Activated CD8-positive, alpha-beta memory T cell treated with anti-CD3 and anti-CD28 coated beads for 24 hours (primary cell): ENCODE measurements around the gene COL6A1.

Experiments used
- DNase-seq: peaks from one replicate; pipeline ENCODE4 v3.0.0-alpha.2; 2020

Gene COL6A1, protein sequence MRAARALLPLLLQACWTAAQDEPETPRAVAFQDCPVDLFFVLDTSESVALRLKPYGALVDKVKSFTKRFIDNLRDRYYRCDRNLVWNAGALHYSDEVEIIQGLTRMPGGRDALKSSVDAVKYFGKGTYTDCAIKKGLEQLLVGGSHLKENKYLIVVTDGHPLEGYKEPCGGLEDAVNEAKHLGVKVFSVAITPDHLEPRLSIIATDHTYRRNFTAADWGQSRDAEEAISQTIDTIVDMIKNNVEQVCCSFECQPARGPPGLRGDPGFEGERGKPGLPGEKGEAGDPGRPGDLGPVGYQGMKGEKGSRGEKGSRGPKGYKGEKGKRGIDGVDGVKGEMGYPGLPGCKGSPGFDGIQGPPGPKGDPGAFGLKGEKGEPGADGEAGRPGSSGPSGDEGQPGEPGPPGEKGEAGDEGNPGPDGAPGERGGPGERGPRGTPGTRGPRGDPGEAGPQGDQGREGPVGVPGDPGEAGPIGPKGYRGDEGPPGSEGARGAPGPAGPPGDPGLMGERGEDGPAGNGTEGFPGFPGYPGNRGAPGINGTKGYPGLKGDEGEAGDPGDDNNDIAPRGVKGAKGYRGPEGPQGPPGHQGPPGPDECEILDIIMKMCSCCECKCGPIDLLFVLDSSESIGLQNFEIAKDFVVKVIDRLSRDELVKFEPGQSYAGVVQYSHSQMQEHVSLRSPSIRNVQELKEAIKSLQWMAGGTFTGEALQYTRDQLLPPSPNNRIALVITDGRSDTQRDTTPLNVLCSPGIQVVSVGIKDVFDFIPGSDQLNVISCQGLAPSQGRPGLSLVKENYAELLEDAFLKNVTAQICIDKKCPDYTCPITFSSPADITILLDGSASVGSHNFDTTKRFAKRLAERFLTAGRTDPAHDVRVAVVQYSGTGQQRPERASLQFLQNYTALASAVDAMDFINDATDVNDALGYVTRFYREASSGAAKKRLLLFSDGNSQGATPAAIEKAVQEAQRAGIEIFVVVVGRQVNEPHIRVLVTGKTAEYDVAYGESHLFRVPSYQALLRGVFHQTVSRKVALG

DNA sequence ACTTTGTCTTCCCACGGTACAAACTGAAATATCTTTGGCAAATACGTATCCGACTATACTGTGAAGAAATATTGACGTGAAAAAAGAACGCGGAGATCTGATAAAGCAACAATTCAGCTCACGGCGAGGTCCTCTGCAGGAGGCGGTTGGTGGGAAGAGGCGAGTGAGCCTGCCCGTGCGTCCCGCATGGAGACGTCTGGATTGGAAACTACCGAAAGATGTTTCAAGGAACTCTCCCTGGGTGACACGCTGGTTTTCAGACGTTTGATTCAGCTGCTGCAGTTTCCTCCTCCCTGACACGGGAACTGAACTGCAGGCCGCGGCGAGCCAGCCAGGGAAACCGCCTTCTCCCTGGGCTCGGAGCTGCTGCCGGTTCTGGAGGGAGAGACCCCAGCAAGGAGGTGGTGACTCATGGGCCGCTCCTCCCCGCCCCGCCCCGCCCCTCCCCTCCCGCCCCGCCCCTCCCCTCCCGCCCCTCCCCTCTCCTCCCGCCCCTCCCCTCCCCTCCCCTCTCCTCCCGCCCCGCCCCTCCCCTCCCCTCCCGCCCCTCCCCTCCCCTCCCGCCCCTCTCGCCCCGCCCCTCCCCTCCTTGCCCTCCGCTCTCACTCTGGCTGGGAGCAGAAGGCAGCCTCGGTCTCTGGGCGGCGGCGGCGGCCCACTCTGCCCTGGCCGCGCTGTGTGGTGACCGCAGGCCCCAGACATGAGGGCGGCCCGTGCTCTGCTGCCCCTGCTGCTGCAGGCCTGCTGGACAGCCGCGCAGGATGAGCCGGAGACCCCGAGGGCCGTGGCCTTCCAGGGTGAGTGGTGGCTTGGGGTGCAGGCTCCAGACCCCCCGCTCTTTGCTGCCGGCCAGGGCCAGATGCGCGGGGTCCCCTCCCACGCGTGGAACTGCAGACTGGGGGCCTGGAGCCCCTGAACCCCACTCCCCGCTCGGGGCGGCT, at the start of gene COL6A1:
Gene COL6A1, plus strand, starts transcription at position 620 of the 941 bp plus-strand sequence. Its CDS starts 81 bp downstream, at position 701.
- peak; percentile 85 for DNase-seq

DNA sequence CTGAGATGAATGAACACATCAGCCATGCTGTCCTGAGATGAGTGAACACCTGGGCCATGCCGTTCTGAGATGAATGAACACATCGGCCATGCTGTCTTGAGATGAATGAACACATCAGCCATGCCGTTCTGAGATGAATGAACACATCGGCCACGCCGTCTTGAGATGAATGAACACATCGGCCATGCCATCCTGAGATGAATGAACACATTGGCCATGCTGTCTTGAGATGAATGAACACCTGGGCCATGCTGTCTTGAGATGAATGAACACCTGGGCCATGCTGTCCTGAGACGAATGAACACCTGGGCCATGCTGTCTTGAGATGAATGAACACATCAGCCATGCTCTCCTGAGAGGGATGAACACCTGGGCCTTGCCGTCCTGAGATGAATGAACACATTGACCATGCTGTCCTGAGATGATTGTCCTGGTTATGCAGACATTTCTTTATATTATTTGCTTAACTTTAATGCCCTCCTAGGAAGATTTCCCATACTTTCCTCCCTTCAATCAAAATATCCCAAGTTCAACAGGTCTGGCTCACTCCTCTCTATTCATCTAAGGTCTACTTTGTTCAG, 48.6 kb upstream of the COL6A1 start:
- no peak for DNase-seq

DNA sequence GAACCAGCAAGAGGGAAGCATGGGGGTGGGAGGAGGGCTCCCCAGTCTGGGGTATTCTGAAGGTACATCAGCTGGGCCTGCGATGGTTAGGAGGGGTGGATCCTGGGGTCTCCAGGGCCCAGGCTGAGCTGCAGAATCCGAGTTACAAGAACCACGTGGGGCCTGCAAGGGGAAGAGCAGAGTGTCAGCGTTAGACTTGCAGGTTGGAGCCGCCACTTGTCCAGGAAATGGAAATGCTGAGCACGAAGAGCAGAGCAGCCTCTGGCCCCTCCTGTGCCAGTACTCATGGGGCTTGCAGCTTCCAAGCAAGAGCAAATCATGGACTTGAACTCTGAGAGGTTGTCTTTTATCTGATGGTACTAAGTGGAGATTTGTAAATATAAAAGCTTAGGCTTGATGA, 47.5 kb upstream of the COL6A1 start:
- DNase-seq, result no peak

DNA sequence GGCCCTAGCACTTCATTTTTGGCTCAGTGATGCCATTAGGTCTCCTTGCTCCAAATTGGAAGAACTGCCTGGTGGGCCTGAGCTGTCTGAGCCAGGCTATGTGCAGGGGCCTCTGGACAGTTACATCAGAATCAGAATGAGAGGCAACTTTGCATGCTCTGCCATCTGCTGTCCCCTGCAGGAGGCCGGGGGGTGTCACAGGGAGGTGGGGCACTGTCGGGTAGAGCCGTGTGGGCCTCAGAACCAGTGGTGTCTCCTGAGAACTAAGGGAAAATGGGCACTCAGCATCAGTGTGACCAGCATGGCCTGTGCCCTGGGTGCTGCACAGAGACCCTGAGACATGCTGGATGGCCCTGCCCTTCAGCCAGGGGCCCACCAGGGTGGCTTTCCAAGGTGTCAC, 47.0 kb upstream of the COL6A1 start:
- no peak for DNase-seq

DNA sequence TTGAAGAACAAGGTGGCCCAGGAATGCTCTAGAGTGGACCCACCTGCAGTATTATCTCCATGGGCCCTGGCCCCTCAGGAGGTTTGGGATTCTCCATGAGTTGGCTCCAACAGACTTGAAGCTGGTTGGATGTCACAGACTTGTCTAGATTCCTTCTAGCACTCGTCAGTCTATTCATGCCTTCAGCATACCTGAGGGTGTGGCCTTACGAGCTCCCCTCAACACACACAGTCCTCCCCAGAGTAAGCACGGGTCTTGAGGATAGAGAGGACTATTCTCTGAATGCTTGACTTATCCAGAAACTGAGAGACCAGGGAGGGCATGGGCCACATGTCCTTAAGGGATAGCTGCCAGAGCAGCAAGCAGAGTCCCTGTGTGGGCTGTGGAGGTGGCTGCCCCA, 45.9 kb upstream of the COL6A1 start:
- no peak for DNase-seq

DNA sequence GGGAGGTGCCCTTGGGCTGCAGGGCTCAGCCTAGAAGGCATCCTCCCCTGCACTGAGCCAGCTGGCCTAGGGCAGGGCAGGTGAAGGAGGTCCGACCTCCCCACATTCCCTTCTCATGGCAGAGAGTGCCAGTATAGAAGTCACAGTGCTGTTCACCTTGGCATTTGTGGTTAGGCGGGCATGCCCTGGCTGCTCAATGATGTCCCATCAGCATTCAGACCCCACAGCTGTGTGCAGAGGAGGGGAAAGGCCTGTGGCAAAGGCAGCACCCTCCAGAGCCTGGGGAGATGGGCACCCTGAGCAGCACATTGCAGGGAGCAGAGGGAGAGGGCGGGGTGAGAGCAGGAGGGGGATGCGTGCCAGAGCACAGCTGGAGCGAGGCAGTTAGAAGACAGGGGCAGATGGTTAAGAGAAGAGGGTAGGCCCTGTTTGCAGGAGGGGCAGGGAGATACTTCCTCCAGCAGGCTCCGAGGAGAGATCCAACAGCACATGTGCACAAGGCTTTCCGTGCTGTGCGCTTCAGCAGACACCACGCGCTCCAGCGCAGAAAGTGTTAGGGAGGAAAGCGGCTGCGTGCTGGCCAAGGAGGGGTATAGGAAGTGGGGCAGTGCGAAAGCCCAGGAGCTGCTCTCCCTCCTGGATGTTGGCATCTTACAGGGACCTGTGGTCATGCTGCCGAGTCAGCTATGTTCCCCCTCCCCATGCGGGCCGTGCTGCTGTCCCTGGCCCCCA, 43.7 kb upstream of the COL6A1 start:
- no peak for DNase-seq

DNA sequence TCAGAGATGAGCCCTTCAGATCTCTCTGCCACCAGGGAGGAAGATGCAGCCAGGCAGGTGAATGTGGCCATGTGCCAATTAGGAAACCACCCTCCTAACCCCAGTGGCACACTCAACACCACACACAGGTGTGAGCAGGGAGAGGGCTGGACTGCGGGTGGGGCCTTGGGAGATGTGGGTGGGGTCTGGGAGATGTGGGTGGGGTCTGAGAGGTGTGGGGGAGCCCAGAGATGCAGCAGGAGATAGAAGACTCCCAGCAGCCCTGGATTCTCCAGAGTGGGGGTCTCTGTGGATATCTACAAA, 43.2 kb upstream of the COL6A1 start:
- no peak for DNase-seq

DNA sequence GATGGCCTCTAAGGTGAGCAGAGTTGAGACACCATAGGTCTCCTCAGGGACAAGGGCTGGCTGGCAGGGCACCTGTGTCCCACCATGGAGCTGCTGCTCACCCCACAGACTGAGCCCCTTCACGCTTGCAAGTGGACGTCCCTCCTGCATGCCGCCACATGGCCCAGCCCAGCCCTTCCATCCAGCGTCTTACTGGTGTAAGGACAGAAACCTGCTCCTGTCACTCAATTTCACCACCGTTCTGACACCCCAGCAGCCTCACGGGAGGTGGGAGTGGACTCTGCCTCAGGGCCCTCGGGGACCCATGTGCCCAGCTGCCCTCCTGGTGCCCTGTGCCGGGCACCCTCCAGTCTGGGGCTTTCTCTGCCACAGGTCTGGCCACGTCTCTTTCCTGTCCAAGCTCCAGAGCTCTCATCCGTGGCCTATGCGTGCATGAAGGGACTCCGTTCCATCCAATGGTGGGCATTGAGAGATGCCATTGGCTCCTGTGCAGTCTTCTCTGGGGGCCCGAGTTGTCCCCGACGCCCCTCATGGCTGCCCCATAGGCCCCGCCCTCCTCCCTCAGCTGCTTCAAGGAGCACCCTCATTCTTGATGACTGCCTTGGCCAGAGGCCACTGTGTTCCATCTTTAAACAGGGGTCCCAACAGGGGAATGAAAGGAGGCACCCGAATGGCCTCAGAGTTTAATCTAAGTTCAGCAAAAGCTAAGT, 42.6 kb upstream of the COL6A1 start:
- DNase-seq, result no peak

DNA sequence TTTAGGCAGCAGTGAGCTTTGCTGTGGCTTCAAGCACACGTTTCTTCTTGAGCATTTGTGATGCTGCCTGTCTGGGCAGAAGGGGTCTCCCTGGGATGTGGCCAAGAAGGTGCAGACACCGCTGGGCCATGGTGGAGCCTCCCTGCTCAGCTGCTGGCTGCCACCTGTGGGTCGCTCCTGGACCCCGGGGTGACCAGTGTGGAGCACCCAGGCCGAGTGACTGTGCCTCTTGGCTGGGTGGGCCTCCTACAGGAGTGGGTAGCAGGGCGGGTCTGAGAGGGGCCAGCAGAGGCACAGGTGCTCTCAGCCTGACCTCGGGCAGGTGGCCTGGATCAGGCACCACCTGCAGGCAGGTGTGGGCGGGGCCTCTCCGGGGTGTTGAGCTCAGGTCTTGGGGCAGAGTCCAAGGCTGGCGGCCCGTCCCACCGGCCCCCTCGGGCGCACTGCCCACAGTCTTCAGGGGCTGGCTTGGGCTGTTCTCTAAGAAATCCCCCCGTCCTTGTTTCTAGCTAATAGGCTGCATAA, 42.0 kb upstream of the COL6A1 start:
- no peak for DNase-seq

DNA sequence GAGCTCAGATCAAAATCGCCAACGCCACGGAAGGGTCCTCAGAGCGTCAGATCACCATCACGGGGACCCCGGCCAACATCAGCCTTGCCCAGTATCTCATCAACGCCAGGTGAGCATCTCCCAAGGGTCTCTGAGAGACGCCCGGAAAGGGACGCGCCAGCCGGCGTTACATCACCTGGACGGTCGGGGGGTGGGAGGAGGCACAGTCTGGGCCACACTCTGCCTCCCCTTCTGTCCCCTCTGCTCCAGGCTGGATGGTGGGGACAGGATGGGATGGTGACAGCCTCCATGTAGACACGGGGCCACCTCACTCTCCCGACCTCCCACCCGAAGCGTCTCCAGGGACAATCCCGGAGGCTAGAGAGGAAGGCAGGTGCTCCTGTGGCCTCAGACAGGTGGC, 41.5 kb upstream of the COL6A1 start:
- no peak for DNase-seq

DNA sequence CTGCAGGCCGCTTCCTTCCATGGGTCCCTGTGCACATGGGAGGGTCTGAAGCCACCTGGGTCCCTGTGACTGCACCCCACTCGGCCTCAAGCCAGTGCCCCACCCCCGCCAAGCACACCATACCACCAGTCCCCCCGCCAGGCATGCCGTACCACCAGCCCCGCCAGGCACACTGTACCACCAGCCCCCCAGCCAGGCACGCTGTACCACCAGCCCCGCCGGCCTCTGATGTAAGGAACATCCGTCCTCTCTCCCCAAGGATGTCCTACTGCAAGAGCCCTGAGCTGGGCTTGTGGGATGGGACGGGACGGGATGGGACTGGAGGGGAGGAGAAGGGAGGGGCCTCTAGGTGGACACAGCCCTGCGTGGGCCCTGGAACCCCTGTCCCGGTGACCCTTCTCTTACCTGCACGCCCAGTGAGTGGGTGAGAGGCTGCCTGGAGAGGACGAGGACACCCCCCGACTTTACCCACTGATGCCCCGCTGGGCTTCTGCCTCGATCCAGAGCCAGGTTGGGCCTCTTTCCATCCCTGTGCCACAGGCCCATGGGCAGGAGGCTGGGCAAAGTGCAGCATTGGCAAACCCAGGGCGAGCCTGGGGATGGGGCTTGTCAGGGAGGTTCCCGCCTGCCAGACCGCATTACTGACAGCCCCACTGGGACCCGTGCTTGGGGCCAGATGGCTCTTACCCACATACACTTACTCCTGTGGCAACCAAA, 40.8 kb upstream of the COL6A1 start:
- no peak for DNase-seq

DNA sequence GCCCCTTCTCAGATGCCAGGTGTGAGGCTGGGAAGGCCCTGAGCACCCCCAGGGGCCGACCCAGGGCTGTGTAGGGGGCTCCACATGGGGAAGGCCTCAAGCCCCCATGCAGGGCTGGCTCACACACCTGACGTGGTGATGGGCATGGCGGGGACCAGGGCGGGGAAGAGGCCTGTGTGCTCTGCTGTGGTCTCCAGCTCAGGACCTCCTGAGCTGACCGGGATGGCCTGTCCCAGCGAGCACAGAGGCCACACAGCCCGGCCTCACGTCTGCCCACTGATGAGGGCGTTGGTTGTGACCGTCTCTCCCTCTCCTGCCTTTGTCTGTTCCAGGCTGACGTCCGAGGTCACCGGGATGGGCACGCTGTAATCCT, 40.2 kb upstream of the COL6A1 start:
- no peak for DNase-seq

DNA sequence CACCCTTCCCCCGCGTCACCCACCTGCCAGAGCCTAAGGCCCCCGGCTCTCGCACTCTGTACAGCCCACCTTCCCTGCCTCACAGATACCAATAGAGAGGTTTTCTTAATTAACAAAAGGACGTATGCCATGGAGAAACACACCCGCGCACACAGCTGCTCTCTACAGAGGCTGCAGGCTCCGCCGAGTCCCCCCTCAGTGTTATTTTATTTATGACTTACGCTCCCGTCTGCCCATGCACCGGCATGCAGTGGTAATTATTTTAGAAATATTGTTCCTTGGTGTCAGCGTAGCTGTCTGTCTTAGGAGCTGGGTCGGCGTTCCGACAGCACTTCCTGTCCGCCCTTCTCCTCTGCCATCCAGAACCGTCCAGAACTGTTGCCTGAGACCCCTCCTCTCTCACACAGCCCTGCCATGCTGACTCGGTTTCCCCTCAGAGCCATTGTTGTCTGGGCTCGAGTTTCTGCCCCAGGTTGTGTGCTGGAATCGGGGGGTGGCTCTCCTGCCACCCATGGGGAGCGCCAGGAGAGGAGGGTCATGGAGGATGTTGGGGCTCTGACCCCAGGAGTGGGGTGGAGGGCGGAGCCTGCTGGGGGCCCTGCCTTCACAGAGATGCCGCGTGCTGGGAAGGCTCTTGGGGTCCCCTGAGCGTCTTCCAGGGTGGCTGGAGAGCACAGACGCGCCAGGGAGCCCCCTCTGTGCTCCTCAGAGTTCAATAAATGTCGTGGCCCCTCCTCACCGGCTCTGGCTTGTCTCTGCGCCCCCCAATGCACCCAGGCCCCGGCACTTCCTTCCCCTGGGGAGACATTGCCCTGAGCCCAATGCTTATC, 39.6 kb upstream of the COL6A1 start:
- DNase-seq, result no peak

DNA sequence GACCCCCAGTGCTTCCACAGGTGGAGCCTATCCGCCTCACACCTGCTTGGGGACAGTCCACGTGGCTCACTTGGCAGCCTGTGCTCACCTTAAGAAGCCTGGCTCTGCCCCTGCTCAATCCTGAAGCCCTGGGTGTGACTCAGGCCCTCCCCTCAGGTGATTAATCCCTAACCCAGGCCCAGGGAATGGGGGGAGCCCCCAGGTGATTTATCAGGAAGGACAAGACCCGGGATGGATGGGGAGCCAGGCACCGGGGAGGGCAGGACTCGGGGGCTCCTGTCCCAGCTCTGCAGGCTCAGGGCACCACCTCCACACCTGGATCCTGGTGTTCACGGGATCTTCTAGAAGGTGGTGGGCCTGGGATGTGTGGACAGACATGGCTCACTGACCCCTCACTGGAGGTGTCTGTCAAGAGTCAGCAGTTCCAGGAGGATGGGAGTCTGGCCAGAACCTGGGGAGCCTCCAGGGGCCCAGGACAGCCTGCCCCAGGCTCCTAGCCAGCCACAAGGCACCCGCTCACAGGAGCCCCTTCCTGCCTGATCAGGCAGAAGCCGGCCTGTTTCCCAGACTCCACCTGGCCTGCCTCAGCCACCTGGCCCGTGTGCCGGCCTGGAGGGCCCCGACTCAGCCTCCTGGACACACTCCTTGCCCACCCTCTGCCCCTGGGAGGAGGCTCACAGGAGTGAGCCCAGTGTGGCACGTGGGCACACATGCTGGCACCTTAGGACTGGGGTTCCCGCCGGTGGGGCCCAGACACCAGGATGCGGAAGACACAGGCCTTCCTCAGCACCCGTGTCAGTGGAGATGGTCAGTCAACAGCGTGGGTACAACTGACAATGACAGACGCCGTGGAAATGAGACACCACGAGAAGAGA, 38.6 kb upstream of the COL6A1 start:
- DNase-seq, result no peak

DNA sequence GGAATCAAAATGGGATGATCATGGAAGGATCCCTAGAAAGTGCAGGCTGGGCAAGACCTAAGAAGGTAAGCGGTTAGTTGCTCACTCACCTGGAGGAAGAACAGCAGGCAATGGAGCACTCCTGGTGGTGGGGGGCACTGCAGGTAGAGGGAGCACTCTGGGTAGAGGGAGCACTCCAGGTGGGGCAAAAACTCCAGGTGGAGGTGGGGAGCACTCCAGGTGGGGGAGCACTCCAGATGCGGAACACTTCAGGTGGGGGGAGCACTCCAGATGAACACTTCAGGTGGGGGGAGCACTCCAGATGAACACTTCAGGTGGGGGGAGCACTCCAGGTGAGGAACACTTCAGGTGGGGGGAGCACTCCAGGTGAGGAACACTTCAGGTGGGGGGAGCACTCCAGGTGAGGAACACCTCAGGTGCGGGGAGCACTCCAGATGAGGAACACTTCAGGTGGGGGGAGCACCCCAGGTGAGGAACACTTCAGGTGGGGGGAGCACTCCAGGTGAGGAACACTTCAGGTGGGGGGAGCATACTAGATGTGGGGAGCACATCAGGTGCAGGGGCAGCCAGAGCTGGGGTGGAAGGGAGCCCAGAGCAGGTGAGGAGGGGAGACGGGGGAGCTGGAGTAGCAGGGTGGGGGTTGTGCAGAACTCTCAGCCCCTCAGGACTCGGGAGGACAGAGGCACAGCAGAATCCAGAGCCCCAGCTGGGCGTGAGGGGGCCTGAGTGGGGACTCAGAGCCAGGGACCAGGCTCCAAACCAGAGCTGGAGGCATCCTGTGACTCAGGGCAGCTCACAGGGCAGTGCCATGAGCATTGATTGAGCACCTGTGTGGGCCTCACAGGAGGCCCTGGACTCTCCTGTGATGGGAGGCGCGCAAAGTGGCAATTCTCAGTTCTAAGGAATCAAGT, 37.7 kb upstream of the COL6A1 start:
- no peak for DNase-seq

DNA sequence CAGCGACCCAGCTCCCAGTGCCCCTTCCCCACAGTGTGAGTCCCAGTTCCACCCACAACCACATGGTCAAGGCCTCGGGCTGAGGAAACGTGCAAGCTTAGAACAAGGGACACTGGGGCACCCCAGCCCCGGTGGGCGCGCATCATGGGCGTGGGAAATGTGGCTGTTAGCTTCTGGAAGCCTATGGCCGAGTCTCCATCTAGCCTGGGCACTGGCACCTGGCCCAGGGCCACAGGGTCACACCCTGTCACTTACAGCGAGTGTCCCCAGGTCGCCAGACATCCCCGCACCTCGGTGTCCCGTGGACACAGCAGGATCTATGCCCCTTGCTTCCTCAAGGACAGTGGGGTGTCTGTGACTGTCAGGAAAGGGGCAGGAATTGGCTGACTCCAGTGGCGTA, 37.0 kb upstream of the COL6A1 start:
- DNase-seq, result no peak
